Stimulated activated CD8-positive, alpha-beta memory T cell treated with anti-CD3 and anti-CD28 coated beads, Interleukin-15, amount 100 ng/mL, for 48 hours (primary cell): ENCODE results near the gene GGPS1.
"Not testable (repeated sequence)": the region's sequence is repeated elsewhere in the genome, so short reads cannot be mapped to it uniquely, and the experiment has no call there.

Source experiments
- DNase-seq, 2 donors: peaks; one replicate each; pipeline ENCODE4 v3.0.0-alpha.2; 2020; ENCODE audit warnings: low read depth in 2 of 2

Gene GGPS1

GRCh38 chr1:235339746-235340145 is 11.4 kb downstream of the GGPS1 start:
- DNase-seq, result no peak

DNA sequence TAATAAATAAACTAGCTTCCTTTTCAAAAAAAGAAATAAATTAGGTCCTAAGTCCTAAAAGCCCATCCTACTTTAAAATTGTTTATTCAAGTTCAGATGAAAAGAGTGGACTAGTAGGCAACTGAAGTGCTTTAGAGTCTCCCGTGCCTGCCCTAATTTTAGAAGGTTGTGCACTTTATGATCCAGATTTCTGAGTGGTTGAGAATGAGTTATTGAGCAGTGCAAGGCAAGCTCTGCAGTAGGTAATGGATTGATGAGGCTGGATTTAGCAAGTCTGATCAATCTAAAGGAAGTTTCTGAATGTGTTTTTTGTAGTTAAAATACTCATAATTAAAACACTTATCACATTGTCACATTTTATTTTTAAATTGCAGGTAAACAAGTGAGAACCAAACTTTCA is 13.0 kb downstream of the GGPS1 start:
- DNase-seq, result no peak

DNA sequence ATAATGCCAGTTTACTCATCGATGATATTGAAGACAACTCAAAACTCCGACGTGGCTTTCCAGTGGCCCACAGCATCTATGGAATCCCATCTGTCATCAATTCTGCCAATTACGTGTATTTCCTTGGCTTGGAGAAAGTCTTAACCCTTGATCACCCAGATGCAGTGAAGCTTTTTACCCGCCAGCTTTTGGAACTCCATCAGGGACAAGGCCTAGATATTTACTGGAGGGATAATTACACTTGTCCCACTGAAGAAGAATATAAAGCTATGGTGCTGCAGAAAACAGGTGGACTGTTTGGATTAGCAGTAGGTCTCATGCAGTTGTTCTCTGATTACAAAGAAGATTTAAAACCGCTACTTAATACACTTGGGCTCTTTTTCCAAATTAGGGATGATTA is 13.7 kb downstream of the GGPS1 start:
- DNase-seq, result no peak

DNA sequence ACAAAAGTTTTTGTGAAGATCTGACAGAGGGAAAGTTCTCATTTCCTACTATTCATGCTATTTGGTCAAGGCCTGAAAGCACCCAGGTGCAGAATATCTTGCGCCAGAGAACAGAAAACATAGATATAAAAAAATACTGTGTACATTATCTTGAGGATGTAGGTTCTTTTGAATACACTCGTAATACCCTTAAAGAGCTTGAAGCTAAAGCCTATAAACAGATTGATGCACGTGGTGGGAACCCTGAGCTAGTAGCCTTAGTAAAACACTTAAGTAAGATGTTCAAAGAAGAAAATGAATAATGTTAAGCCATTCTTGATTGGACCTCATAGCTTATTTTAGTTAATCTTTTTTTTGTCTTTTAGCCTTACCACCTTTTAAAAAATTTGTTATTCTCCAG is 14.1 kb downstream of the GGPS1 start:
- DNase-seq, result no peak

DNA sequence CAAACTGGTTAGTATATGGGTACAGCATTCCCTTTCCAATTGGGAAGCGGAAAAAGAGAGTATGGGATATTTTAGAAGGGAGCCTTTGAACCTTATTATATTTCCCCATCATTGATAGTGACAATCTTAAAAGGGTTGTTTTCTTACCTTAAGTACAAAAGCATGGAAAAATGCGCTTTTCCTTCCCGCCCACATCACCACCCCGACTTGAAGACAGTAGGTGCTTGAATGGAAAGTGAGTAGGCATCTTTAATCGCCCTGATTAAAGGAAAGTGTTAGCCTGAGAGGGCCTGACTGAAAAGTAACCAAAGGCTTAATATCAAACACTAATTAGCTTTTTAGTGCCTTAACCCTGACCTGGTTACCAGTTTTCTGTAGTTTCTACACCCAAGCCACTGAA is 15.4 kb downstream of the GGPS1 start:
- no peak for DNase-seq

- no peak for DNase-seq
These were observed 23.1 kb downstream of the GGPS1 start for GRCh38 chr1:235351441-235351840.

GRCh38 chr1:235351898-235352297 is 23.5 kb downstream of the GGPS1 start:
- no peak for DNase-seq

- DNase-seq, result no peak
These were observed 29.4 kb downstream of the GGPS1 start for GRCh38 chr1:235357485-235358373.

GRCh38 chr1:235358899-235359298 is 30.5 kb downstream of the GGPS1 start:
- no peak for DNase-seq

GRCh38 chr1:235364189-235364588 is 35.8 kb downstream of the GGPS1 start:
- DNase-seq, result not testable (repeated sequence)

- peak; percentile 22 to 25 for DNase-seq
These were observed 37.9 kb downstream of the GGPS1 start for GRCh38 chr1:235366286-235366685.

DNA sequence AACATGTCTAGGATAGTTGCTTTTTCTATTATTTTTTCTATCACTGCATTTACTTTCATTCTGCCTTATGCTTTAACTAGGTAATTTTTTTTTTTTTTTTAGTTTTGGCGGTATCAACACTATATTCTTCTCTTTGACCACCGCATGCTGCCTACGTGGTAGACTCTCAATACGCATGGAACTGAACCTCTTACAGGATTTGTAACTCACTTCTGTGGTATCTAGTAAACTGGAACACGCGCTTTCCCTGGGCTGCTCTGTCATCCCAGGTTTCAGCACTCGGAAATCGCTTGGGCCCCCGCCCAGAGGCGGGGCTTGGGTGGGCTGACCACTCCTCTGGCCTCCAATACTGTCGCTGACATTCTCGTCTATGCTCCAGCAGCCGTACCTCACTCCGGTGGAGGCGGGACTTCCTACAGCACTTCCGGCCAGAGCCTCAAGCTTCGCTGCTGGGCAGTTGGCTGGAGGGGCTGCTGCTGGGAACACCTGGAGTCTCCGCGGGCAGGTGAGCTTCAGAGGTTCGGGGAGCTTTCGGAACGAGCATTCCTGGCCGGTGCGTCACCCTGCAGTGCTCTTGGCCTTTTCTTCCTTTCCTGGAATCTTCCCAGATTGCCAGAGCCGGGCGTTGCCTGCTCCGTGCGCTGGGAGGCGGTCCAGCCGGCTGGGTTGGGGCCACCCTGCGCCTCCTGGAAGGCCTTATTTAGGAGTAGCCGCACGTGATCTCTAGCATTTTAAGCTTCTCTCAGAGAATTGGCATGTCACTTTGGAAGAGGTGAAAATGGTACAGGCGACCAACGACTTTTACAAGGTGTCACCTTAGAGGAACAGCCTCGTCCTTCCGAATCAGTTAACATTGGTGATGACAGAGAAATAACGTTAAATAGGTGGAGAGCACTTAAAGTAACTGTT is 38.9 kb downstream of the GGPS1 start, which contains the start of gene TBCE:
TSS of gene TBCE (plus strand) at position 428 of the 909 bp plus-strand sequence. CDS start 12,623 bp downstream, outside the sequence.
- peak; percentile 87 to 88 for DNase-seq

GRCh38 chr1:235368428-235368827 is 40.1 kb downstream of the GGPS1 start:
- DNase-seq, result no peak

- DNase-seq, result no peak
These were observed 41.4 kb downstream of the GGPS1 start for GRCh38 chr1:235369802-235370201.

GRCh38 chr1:235375919-235376605 is 47.7 kb downstream of the GGPS1 start:
- no peak for DNase-seq

- DNase-seq, result not testable (repeated sequence)
These were observed 49.9 kb downstream of the GGPS1 start for GRCh38 chr1:235378134-235378735.

DNA sequence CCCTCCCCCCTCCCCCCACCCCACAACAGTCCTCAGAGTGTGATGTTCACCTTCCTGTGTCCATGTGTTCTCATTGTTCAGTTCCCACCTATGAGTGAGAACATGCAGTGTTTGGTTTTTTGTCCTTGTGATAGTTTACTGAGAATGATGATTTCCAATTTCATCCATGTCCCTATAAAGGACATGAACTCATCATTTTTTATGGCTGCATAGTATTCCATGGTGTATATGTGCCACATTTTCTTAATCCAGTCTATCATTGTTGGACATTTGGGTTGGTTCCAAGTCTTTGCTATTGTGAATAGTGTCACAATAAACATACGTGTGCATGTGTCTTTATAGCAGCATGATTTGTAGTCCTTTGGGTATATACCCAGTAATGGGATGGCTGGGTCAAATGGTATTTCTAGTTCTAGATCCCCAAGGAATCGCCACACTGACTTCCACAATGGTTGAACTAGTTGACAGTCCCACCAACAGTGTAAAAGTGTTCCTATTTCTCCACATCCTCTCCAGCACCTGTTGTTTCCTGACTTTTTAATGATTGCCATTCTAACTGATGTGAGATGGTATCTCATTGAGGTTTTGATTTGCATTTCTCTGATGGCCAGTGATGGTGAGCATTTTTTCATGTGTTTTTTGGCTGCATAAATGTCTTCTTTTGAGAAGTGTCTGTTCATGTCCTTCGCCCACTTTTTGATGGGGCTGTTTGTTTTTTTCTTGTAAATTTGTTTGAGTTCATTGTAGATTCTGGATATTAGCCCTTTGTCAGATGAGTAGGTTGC is 53.8 kb downstream of the GGPS1 start:
- DNase-seq, result not testable (repeated sequence)

- not testable (repeated sequence) for DNase-seq
These were observed 57.3 kb downstream of the GGPS1 start for GRCh38 chr1:235385633-235386032.

- DNase-seq, result no peak
These were observed 63.5 kb downstream of the GGPS1 start for GRCh38 chr1:235391874-235392273.
